ENCODE measurements around the gene TMEM250.

TMEM250 gene

GRCh38 chr9:136075134-136075841, 43.4 kb downstream of the TMEM250 start:
- FAIRE-seq (no peak), DNase-seq (ENCODE audit: insufficient read length, low spot score) (no peak)
- no peak for TF ChIP-seq CTCF (IDR thresholded peaks at IDR 0.05; ENCODE audit: insufficient read depth, missing control alignments)

GRCh38 chr9:136074706-136075105, 44.0 kb downstream of the TMEM250 start:
- DNase-seq (ENCODE audit: insufficient read length, low spot score) (no peak), FAIRE-seq (no peak)
- no peak for TF ChIP-seq CTCF (IDR thresholded peaks at IDR 0.05; ENCODE audit: insufficient read depth, missing control alignments)

Data from D721Med (cell line).